NT2/D1 (cell line): ENCODE results near the gene ROBO1.

Experiments used
- YY1 ChIP-seq: IDR thresholded peaks from 2 replicates; pipeline ENCODE4 v1.6.1; 2011; ENCODE audit not compliant: insufficient read length, insufficient read depth
- ZNF274 ChIP-seq: IDR thresholded peaks from 2 replicates; pipeline ENCODE4 v1.6.1; 2011; ENCODE audit warnings: mild to moderate bottlenecking, low read depth, low read length

- TF ChIP-seq YY1 (no peak), ZNF274 (no peak)
Measured at GRCh38 chr3:79808515-79808914, 40.7 kb upstream of the ROBO1 start.
